Panc1 (cell line): ENCODE results near the gene ALOX12.

ENCODE experiments used
- POLR2AphosphoS5 ChIP-seq: IDR thresholded peaks from 2 replicates; pipeline ENCODE4 v1.6.1; 2012; ENCODE audit warnings: mild to moderate bottlenecking, low read depth, low read length, moderate library complexity
- TCF7L2 ChIP-seq: IDR thresholded peaks from 2 replicates; pipeline ENCODE4 v1.6.1; 2011; ENCODE audit warnings: mild to moderate bottlenecking, low read depth, low read length, inconsistent platforms
- TF ChIP-seq, protein P1 (sequence below): fragments of 450-650 bp; IDR thresholded peaks from 2 replicates; pipeline ENCODE4 v1.5.1; 2017; ENCODE audit warnings: mild to moderate bottlenecking

DNA sequence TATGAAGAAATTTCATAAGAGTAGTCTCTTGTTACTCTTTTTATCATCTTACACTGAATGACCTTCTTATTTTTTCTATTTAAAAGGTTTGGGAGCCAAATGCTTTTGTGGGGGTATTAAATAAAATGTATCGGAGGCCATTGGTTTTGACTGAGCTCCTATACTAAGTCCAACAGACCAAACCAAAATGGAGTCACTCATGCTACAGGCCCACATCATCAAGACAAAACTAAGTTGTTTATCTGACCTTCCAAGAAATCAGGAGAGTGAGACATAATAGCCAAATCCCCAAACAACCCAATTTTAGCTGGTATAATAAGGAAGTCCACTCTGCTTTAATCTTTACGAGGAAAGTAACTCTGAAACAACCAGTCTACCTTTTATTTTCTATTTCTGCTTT lies 48.1 kb upstream of the ALOX12 start:
- TF ChIP-seq POLR2AphosphoS5: no peak
- TF ChIP-seq, protein P1, sequence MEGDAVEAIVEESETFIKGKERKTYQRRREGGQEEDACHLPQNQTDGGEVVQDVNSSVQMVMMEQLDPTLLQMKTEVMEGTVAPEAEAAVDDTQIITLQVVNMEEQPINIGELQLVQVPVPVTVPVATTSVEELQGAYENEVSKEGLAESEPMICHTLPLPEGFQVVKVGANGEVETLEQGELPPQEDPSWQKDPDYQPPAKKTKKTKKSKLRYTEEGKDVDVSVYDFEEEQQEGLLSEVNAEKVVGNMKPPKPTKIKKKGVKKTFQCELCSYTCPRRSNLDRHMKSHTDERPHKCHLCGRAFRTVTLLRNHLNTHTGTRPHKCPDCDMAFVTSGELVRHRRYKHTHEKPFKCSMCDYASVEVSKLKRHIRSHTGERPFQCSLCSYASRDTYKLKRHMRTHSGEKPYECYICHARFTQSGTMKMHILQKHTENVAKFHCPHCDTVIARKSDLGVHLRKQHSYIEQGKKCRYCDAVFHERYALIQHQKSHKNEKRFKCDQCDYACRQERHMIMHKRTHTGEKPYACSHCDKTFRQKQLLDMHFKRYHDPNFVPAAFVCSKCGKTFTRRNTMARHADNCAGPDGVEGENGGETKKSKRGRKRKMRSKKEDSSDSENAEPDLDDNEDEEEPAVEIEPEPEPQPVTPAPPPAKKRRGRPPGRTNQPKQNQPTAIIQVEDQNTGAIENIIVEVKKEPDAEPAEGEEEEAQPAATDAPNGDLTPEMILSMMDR: no peak
- no peak for TF ChIP-seq TCF7L2
